ENCODE data around the gene SPX. TPM values are rescaled to one million over a fixed set of nuclear protein-coding genes. Genes with fewer than 3 reads are reported as not detected.

Gene SPX
- total and polyA plus RNA-seq, 2 of the 8 experiments (the other 6 are each of a cell fraction or from before 2014, with no cell fraction given), result 1.2 to 1.3 TPM

GRCh38 chr12:21527451-21528180 lies 1.5 kb downstream of the SPX start (continued):
- TF ChIP-seq RBBP5 (IDR thresholded peaks at IDR 0.05; ENCODE audit: borderline replicate concordance, low read depth, low read length), result peak; percentile 80; the same call in 1 of the 2 replicates
- peak; percentile 95 for TF ChIP-seq KDM4A (IDR thresholded peaks at IDR 0.05; ENCODE audit: low read depth, low read length, severe bottlenecking)
- TF ChIP-seq KDM1A (IDR thresholded peaks at IDR 0.05; ENCODE audit: borderline replicate concordance, low read length), result no peak
- TF ChIP-seq E2F6 (IDR thresholded peaks at IDR 0.05), result 0 out of 2 replicates have a peak, but pooled peaks have one; percentile 18
- no peak for TF ChIP-seq CTBP2 (IDR thresholded peaks at IDR 0.05; ENCODE audit: borderline replicate concordance, insufficient read depth, insufficient read length, low read length)
- TF ChIP-seq SRF (IDR thresholded peaks at IDR 0.05; ENCODE audit: low read depth, low read length), result no peak
- peak; percentile 81 for TF ChIP-seq CREB1 (IDR thresholded peaks at IDR 0.05)
- 0 out of 4 replicates have a peak, but pooled peaks of 1 of the 2 experiments have one; percentile 1 for TF ChIP-seq RAD21 (IDR thresholded peaks at IDR 0.05 in 1 of 2, conservative IDR thresholded peaks at IDR 0.05 in 1 of 2; ENCODE audit: low read depth in 2 of 2, low read length in 2 of 2)
- peak; percentile 62; the same call in 1 of the 2 replicates for TF ChIP-seq TBP (IDR thresholded peaks at IDR 0.05; ENCODE audit: low read depth, low read length)

All from H1 (cell line).